ENCODE results near the gene PTGES2. TPM values are rescaled to one million over a fixed set of nuclear protein-coding genes. Genes with fewer than 3 reads are reported as not detected.

The PTGES2 gene
- 68.6 TPM for polyA plus RNA-seq (2013, experiment 1 of 2; ENCODE audit: insufficient read length)
- polyA plus RNA-seq (2013, experiment 2 of 2; ENCODE audit: insufficient read length): 49.4 TPM

- peak; percentile 91 for DNase-seq
Observed at GRCh38 chr9:128127568-128127989, at the start of gene PTGES2. Gene PTGES2 (minus strand): TSS chr9:128127729. CDS start chr9:128127717, 12 bp downstream.

- DNase-seq: no peak
Observed at GRCh38 chr9:128175726-128176125, 48.2 kb upstream of the PTGES2 start.

DNA sequence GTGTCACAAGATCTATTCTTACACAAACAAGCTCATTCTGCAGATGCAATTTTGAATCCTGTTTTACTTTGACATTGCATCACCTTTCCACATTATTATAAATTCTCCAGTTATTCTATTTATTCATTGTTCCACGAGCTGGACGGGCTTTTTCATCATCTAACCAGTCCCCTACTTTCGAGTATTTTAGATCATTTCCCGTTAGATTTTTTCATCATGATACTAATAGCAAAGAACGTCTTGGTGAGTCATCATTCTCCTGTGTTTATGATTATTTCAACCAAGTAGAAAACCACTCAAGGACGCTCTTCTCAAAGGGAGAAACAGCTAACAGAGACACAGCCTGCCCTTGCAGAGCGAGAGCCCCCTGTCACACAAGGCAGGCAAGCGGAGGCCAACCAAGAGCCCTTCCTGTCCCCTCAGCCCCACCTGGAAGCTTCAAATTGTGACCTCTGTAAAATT is 47.6 kb upstream of the PTGES2 start:
- DNase-seq: peak; percentile 18

DNA sequence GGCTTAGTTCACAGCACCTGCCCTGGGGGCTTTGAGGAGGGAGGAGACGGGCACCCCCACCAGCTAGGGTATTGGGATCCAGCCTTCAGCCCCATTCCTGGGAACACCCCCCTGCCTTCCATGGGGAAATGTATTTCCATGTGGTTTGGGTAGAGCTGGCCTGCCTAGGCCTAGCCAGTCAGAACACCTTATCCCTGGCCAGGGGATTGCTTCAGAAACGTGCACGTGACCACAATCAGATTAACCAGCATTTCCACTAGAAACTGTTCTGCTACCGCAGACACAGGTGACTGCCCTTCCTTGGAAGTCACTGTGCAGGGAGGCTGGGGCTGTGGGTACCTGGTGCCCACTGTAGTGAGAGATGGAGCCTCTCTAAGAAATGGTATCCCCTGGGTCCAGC is 46.5 kb upstream of the PTGES2 start:
- no peak for DNase-seq

- DNase-seq: no peak
Observed at GRCh38 chr9:128169925-128170324, 42.4 kb upstream of the PTGES2 start.

GRCh38 chr9:128169492-128169891 is 42.0 kb upstream of the PTGES2 start:
- no peak for DNase-seq

GRCh38 chr9:128168731-128169308 is 41.3 kb upstream of the PTGES2 start:
- DNase-seq: peak; percentile 29

DNA sequence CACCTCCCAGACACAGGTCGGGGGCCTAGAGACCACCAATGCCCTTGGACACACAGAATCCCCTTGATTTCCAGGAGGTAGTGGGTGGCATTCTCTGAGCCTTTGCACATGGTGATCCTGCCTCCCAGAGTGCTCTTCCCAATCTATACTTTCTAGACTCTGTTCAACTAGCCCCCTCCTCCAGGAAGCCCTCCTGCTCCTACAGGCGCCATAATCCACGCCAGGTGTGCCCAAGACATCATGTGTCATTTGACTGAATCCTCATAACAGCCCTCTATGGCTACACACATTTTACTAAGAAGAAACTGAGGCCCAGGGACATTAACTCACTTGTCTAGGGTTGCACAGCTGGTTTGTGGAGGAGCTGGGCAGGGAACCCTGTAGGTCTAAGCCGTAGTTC is 39.7 kb upstream of the PTGES2 start:
- DNase-seq: no peak

GRCh38 chr9:128166169-128166568 is 38.6 kb upstream of the PTGES2 start:
- no peak for DNase-seq

GRCh38 chr9:128164307-128164885 is 36.9 kb upstream of the PTGES2 start:
- no peak for DNase-seq

DNA sequence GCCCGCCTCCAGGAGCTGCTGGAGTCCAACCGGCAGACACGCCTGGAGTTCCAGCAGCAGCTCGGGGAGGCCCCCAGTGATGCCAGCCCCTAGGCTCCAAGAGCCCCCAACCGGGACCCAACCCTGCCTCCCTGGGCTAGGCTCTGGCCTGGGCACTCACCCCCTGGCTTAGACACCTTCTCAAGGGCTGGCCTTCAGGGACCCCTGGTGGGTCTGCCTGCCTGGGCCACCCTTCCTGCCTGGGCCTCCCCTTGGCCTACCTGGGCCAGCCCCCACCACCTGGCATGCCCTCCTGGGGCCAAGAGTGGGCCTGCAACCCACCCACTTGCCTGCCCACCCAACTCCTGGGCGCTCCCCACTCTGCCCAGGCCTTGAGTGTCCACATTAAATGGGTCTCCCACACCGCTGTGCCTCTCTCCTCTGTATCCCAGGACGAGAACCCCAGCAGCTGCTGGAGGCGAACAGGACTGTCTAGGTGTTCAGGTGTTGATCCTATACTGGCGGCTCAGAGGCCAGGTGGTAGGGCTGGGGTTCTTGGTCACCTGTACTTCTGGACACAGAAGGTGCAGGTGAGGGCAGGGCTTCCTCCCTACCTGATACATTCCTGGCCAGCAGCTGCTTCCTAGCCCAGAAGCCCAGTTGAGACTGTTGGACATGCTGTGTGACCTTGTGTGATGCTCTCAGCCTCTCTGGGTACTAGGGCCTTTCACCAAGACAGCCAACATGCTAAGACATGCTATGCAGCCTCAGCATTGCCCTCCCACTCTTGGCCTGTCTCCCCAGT is 36.2 kb upstream of the PTGES2 start:
- DNase-seq: no peak

DNA sequence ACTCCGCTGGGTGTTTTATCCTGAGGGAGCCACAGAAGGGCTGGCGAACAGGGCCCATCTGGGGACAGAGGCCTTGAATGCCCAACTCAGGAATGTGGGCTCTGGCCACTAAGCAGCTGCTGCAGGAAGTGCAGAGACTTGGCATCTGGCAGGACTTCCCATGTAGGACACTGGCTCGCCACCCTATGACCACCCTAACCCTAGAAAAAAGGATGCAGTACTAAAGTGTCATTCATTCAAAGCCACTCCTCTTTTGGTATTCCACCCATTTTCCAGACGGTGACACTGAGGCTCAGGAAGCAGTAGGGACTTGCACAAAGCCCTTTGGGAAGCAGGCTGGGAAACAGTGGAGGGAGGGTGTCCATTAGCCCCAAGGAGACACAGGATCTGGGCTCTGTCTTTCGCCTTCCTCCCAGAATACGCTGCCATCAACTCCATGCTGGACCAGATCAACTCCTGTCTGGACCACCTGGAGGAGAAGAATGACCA is 35.5 kb upstream of the PTGES2 start:
- DNase-seq: no peak

GRCh38 chr9:128162215-128163026 is 34.9 kb upstream of the PTGES2 start:
- peak; percentile 18 for DNase-seq

- no peak for DNase-seq
Observed at GRCh38 chr9:128161215-128161902, 33.8 kb upstream of the PTGES2 start.

- peak; percentile 20 for DNase-seq
Observed at GRCh38 chr9:128160603-128160987, 33.1 kb upstream of the PTGES2 start.

GRCh38 chr9:128159784-128160602 is 32.5 kb upstream of the PTGES2 start, which contains the start of gene BBLN:
Gene BBLN (plus strand): TSS chr9:128160265. CDS start chr9:128160408, 143 bp downstream.
- DNase-seq: peak; percentile 91

- DNase-seq: no peak
Observed at GRCh38 chr9:128159522-128159783, 31.9 kb upstream of the PTGES2 start.

DNA sequence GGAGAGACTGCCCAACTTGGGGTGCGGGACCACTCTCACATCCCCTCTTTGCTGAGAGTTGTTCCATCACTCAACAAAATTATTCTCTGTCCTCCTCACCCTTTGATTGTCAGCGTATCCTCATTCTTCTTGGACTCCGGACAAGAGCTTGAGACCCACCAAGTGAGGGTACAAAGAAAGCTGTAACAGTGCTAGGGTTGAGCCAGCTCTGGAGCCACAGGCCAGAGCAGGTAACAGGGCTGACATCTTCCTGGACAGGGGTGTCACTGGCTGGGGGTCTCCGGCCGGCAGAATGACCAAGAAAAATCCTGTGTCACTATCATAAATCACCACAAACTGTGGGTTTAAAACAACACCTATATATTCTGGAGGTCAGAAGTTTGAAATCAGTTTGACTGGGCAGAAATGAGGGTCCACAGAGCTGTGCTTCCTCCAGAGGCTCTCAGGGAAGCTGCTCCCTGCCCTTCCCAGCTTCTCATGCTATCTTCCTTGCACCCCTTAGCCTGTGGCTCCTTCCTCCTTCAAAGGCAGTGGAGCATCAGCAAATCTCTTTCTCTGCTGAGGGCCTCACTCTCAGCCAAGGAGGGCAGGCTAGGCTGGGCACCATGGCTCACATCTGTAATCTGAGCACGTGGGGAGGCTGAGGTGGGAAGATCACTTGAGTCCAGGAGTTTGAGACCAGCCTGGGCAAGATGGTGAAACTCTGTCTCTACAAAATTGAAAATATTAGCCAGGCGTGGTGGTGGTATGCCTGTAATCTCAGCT is 28.4 kb upstream of the PTGES2 start:
- DNase-seq: no peak

GRCh38 chr9:128153947-128154695 is 26.6 kb upstream of the PTGES2 start:
- no peak for DNase-seq
